Endothelial cell of umbilical vein (primary cell): ENCODE measurements around the gene IGSF10. TPM values are rescaled to one million over a fixed set of nuclear protein-coding genes. Genes with fewer than 3 reads are reported as not detected.

Experiments used
- BruUV-seq: library from RNA; stranded (reverse); fragments of 400-500 nt; replicated peaks from 2 replicates; lab custom pipeline; 2021; lab: Mats Ljungman, UMichigan
- CTCF ChIA-PET: fragments of 300-600, 350-600 bp; sonication (Branson Sonifier 250); formaldehyde crosslinking; loops from one replicate; lab custom pipeline; 2021; ENCODE audit warnings: antibody characterized with exemption, inconsistent platforms; lab: Charles Lee
- POLR2A ChIA-PET: fragments of 300-600, 350-600 bp; sonication (Branson Sonifier 250); formaldehyde crosslinking; loops from one replicate; lab custom pipeline; 2021; ENCODE audit warnings: antibody characterized with exemption, inconsistent platforms; lab: Charles Lee
- DNase-seq: peaks from one replicate; pipeline ENCODE4 v3.0.0-alpha.2; 2011; ENCODE audit warnings: low read depth, low spot score
- FAIRE-seq: peaks from 2 replicates; lab custom pipeline; 2011; peaks lifted over from hg19 to GRCh38; lab: Jason Lieb, UNC
- H2AFZ ChIP-seq: 2 replicates; pipeline ENCODE4 v1.6.0; 2012; ENCODE audit warnings: low read depth, low read length, control low read depth, inconsistent platforms
- H3K27ac ChIP-seq: 2 replicates; pipeline ENCODE4 v1.5.1; 2011; ENCODE audit warnings: low read depth, mild to moderate bottlenecking, control low read depth, low read length, moderate library complexity; ENCODE audit not compliant: insufficient read depth
- H3K27me3 ChIP-seq, 2 experiments: 2 replicates each; pipeline versions ENCODE4 v1.6.0 to v1.6.1; 2011; ENCODE audit warnings: low read length in 2 of 2, mixed read lengths in 1 of 2; ENCODE audit not compliant: control insufficient read depth in 2 of 2, insufficient read depth in 2 of 2
- H3K36me3 ChIP-seq, 2 experiments: 2 replicates in 1 of 2; 3 replicates in 1 of 2; pipeline ENCODE4 v1.5.1; 2011; ENCODE audit warnings: low read length in 2 of 2, mild to moderate bottlenecking in 1 of 2, moderate library complexity in 1 of 2; ENCODE audit not compliant: control insufficient read depth in 2 of 2, insufficient read depth in 2 of 2; ENCODE audit errors: extremely low read depth in 1 of 2
- H3K4me1 ChIP-seq: 3 replicates; pipeline ENCODE4 v1.5.1; 2011; ENCODE audit warnings: mild to moderate bottlenecking, low read length; ENCODE audit not compliant: control insufficient read depth, insufficient read depth; ENCODE audit errors: extremely low read depth
- H3K4me2 ChIP-seq: 2 replicates; pipeline ENCODE4 v1.6.1; 2011; ENCODE audit warnings: low read length, control low read depth, mixed read lengths; ENCODE audit not compliant: insufficient read depth
- H3K4me3 ChIP-seq, 3 experiments: fragments of 200-600 bp in 1 of 3; sonication (generic), shearing (Covaris generic) in 1 of 3; replicated peaks in 1 of 3; 2 replicates each; pipeline ENCODE4 v1.5.1; 2011 to 2016; ENCODE audit warnings: control low read depth in 3 of 3, low read length in 3 of 3, mild to moderate bottlenecking in 2 of 3, inconsistent platforms in 1 of 3, low read depth in 1 of 3, moderate library complexity in 1 of 3; ENCODE audit not compliant: insufficient read depth in 1 of 3
- H3K79me2 ChIP-seq: 2 replicates; pipeline ENCODE4 v1.6.0; 2012; ENCODE audit warnings: low read length, inconsistent platforms; ENCODE audit not compliant: control insufficient read depth, insufficient read depth
- H3K9ac ChIP-seq: replicated peaks from 2 replicates; pipeline ENCODE3; 2011; ENCODE audit warnings: low read length, control low read depth; ENCODE audit not compliant: insufficient read depth; ENCODE audit errors: extremely low read depth
- H3K9me1 ChIP-seq: replicated peaks from 3 replicates; pipeline ENCODE4 v1.6.0; 2011; ENCODE audit warnings: mild to moderate bottlenecking, low read length; ENCODE audit not compliant: control insufficient read depth, insufficient read depth; ENCODE audit errors: extremely low read depth
- H3K9me3 ChIP-seq: replicated peaks from 2 replicates; pipeline ENCODE4 v1.5.1; 2012; ENCODE audit warnings: low read length, inconsistent platforms; ENCODE audit not compliant: control insufficient read depth, insufficient read depth
- H4K20me1 ChIP-seq: replicated peaks from 2 replicates; pipeline ENCODE3; 2011; ENCODE audit warnings: mild to moderate bottlenecking, low read length; ENCODE audit not compliant: control insufficient read depth, insufficient read depth; ENCODE audit errors: extremely low read depth
- FOS ChIP-seq: IDR thresholded peaks from 2 replicates; pipeline ENCODE4 v1.6.1; 2011; ENCODE audit warnings: mild to moderate bottlenecking, low read length, moderate library complexity, borderline replicate concordance; ENCODE audit not compliant: insufficient read depth
- dilution Hi-C: fragments of 300-500 bp; cut with MboI; formaldehyde crosslinking; loops from one replicate; pipeline ENCODE4 v1.15.0; 2019; ENCODE audit warnings: low sequenced_read_pairs; ENCODE audit not compliant: extremely low pct_ligation_motif_present
- intact Hi-C: fragments of 100-400 bp; cut with micrococcal nuclease; formaldehyde crosslinking; loops from one replicate; pipeline ENCODE4 v1.10.0; 2022
- polyA plus RNA-seq, 4 experiments: library from polyadenylated mRNA; depleted of rRNA in 3 of 4; stranded (reverse) in 3 of 4; unstranded in 1 of 4; fragments of >200 nt; gene quantifications; 2 replicates each; pipeline versions ENCODE4 v1.2.1 to v1.2.3, GENCODE V29; 2011 to 2012; ENCODE audit warnings: missing spikeins in 1 of 4
- small RNA-seq: library from RNA; depleted of rRNA; stranded (forward); fragments of <200 nt; gene quantifications from one replicate; pipeline ENCODE3, GENCODE V24; 2012; ENCODE audit warnings: low replicate concordance, low read depth; ENCODE audit not compliant: insufficient read depth, insufficient read length
- total RNA-seq: library from RNA; stranded (reverse); gene quantifications from 2 replicates; pipeline ENCODE4 v1.2.3, GENCODE V29; 2021

IGSF10 gene
- total and polyA plus RNA-seq, 2 donors (not counting 3 experiments of a cell fraction or from before 2014, with no cell fraction given), result 0.01 TPM; not detected in 1

GRCh38 chr3:151412989-151413388 lies 47.9 kb downstream of the IGSF10 start:
- no peaks in the 10 kb centered on the region for H3K4me1 ChIP-seq
- ChIA-PET POLR2A (no interaction called here), CTCF (no interaction called here)
- BruUV-seq, result no TSS peak
- no peak for TF ChIP-seq FOS
- intact Hi-C loops, result no loop called here
- H3K9me1 ChIP-seq, result no peaks in the 10 kb centered on the region
- dilution Hi-C loops, result no loop called here
- no peaks in the 10 kb centered on the region for H3K36me3 ChIP-seq
- no peaks in the 10 kb centered on the region for H3K79me2 ChIP-seq
- H3K9me3 ChIP-seq, result no peaks in the 10 kb centered on the region
- H3K27ac ChIP-seq, result no peak overlapping the region
- H2AFZ ChIP-seq, result no peak overlapping the region
- no peak overlapping the region for H3K4me3 ChIP-seq
- DNase-seq, result no peak
- no peak for FAIRE-seq
- no peak overlapping the region for H3K9ac ChIP-seq
- H4K20me1 ChIP-seq, result no peaks in the 10 kb centered on the region
- no peak overlapping the region for H3K4me2 ChIP-seq
- H3K27me3 ChIP-seq, result no peaks in the 10 kb centered on the region

Small RNAs within 50 kb of the gene (small RNA-seq; reads per million reads assigned to genes)
- gene AC117454.1, result not detected

Other genes starting within 250 kb of the IGSF10 start
- not detected in 2 replicates for gene P2RY14, start 182.5 kb downstream of the IGSF10 start, total RNA-seq
- not detected in 2 replicates for gene P2RY14, start 182.5 kb downstream of the IGSF10 start, polyA plus RNA-seq
- not detected in 2 replicates for gene GPR87, start 144.2 kb downstream of the IGSF10 start, total RNA-seq
- not detected in 2 replicates for gene GPR87, start 144.2 kb downstream of the IGSF10 start, polyA plus RNA-seq
- not detected in 2 replicates for gene P2RY13, start 131.5 kb downstream of the IGSF10 start, total RNA-seq
- gene P2RY13, start 131.5 kb downstream of the IGSF10 start, polyA plus RNA-seq, result not detected in 2 replicates
- gene P2RY12, start 76.3 kb downstream of the IGSF10 start, total RNA-seq, result not detected in 2 replicates
- gene P2RY12, start 76.3 kb downstream of the IGSF10 start, polyA plus RNA-seq, result not detected in 2 replicates